HepG2 (cell line): ENCODE data around the gene DNAJC5. TPM values are rescaled to one million over a fixed set of nuclear protein-coding genes. Genes with fewer than 3 reads are reported as not detected.

Source experiments
- ATRX ChIP-seq: sonication (generic); formaldehyde crosslinking; IDR thresholded peaks from 2 replicates; pipeline ENCODE4 v1.4.0; 2020; ENCODE audit warnings: missing genetic modification reagents, borderline replicate concordance
- CCAR2 ChIP-seq: fragments of 200-400 bp; formaldehyde crosslinking; optimal IDR thresholded peaks from 2 replicates; pipeline ENCODE3; 2018; ENCODE audit warnings: low read depth, mild to moderate bottlenecking, low read length, moderate library complexity
- EP300 ChIP-seq, 3 experiments: sonication (generic) in 1 of 3; formaldehyde crosslinking in 1 of 3; IDR thresholded peaks; 2 replicates each; pipeline versions ENCODE4 v1.5.1 to v1.6.1; 2011 to 2020; ENCODE audit warnings: low read depth in 2 of 3, low read length in 2 of 3, borderline replicate concordance in 1 of 3, improper control_type of control experiment in 1 of 3, mild to moderate bottlenecking in 1 of 3, missing genetic modification reagents in 1 of 3, moderate library complexity in 1 of 3
- FIP1L1 ChIP-seq: fragments of 200-400 bp; formaldehyde crosslinking; IDR thresholded peaks from 2 replicates; pipeline ENCODE4 v1.6.1; 2018; ENCODE audit warnings: low read depth, mild to moderate bottlenecking, low read length, moderate library complexity, borderline replicate concordance; ENCODE audit not compliant: insufficient read depth
- GFI1 ChIP-seq: sonication (generic); formaldehyde crosslinking; IDR thresholded peaks from 2 replicates; pipeline ENCODE4 v1.5.0; 2020; ENCODE audit warnings: missing genetic modification reagents, mild to moderate bottlenecking, borderline replicate concordance
- JDP2 ChIP-seq: sonication (generic); formaldehyde crosslinking; IDR thresholded peaks from 2 replicates; pipeline ENCODE4 v1.8.1; 2022; ENCODE audit warnings: missing genetic modification reagents, borderline replicate concordance
- KDM1A ChIP-seq: IDR thresholded peaks from 2 replicates; pipeline ENCODE4 v1.6.1; 2016; ENCODE audit warnings: missing compliant biosample characterization
- KDM2A ChIP-seq: sonication (generic); formaldehyde crosslinking; IDR thresholded peaks from 2 replicates; pipeline ENCODE4 v1.4.0; 2020; ENCODE audit warnings: low read depth, missing genetic modification reagents, borderline replicate concordance
- KDM6A ChIP-seq: IDR thresholded peaks from 2 replicates; pipeline ENCODE4 v1.6.1; 2016; ENCODE audit warnings: low read depth
- MTF1 ChIP-seq: sonication (generic); formaldehyde crosslinking; IDR thresholded peaks from 2 replicates; pipeline ENCODE4 v1.5.0; 2020; ENCODE audit warnings: missing genetic modification reagents
- NFYB ChIP-seq: sonication (generic); formaldehyde crosslinking; IDR thresholded peaks from 2 replicates; pipeline ENCODE4 v1.4.0; 2020; ENCODE audit warnings: missing genetic modification reagents
- PRDM10 ChIP-seq: sonication (generic); formaldehyde crosslinking; IDR thresholded peaks from 2 replicates; pipeline ENCODE4 v1.4.0; 2020; ENCODE audit warnings: low read depth, missing genetic modification reagents
- PRDM4 ChIP-seq: sonication (generic); formaldehyde crosslinking; IDR thresholded peaks from 2 replicates; pipeline ENCODE4 v1.9.0; 2021; ENCODE audit warnings: missing genetic modification reagents, borderline replicate concordance
- RFX3 ChIP-seq: IDR thresholded peaks from 2 replicates; pipeline ENCODE4 v1.6.1; 2016; ENCODE audit warnings: missing biosample characterization, missing genetic modification reagents
- TFDP1 ChIP-seq: IDR thresholded peaks from 2 replicates; pipeline ENCODE4 v1.6.1; 2016; ENCODE audit warnings: missing compliant biosample characterization, missing genetic modification reagents, borderline replicate concordance
- ZNF746 ChIP-seq: sonication (generic); formaldehyde crosslinking; IDR thresholded peaks from 2 replicates; pipeline ENCODE4 v1.8.0; 2022; ENCODE audit warnings: mild to moderate bottlenecking, missing genetic modification reagents
- ZZZ3 ChIP-seq: sonication (generic); formaldehyde crosslinking; IDR thresholded peaks from 2 replicates; pipeline ENCODE4 v1.4.0; 2020; ENCODE audit warnings: missing genetic modification reagents, mild to moderate bottlenecking, borderline replicate concordance
- polyA plus RNA-seq, 8 experiments: library from polyadenylated mRNA; depleted of rRNA in 3 of 8; stranded (reverse) in 7 of 8; unstranded in 1 of 8; fragments of >200 nt; fragmentation: Illumina TruSeq in 4 of 8; extraction: Trizol in 4 of 8; gene quantifications; 2 replicates each; pipeline versions ENCODE4 v1.2.1 to v1.2.3, GENCODE V29; 2011 to 2016; ENCODE audit warnings: low read depth in 4 of 8, missing spikeins in 1 of 8, mixed read lengths in 1 of 8; ENCODE audit not compliant: insufficient read depth in 1 of 8
- total RNA-seq, 5 experiments: library from RNA; depleted of rRNA; stranded (reverse); fragments of >200 nt; fragmentation: Illumina TruSeq; extraction: Trizol; gene quantifications; 2 replicates each; pipeline ENCODE4 v1.2.3, GENCODE V29; 2016; ENCODE audit warnings: low read depth in 1 of 5
- TF ChIP-seq, protein P1 (sequence below): sonication (generic); formaldehyde crosslinking; IDR thresholded peaks from 2 replicates; pipeline ENCODE4 v1.9.0; 2021; ENCODE audit warnings: missing genetic modification reagents, mild to moderate bottlenecking, borderline replicate concordance

DNAJC5 gene
- total and polyA plus RNA-seq, 2 of the 13 experiments (the other 11 are each of a cell fraction or from before 2014, with no cell fraction given): 42.8 to 64.5 TPM

- TF ChIP-seq ZZZ3 (CRISPR knock-in tag): 0 out of 2 replicates have a peak, but pooled peaks have one; percentile 39
- TF ChIP-seq TFDP1 (CRISPR knock-in tag): peak; percentile 15; the same call in 1 of the 2 replicates
- TF ChIP-seq PRDM4: no peak
- no peak for TF ChIP-seq RFX3
- no peak for TF ChIP-seq KDM1A (CRISPR knock-in tag)
- 0 out of 2 replicates have a peak, but pooled peaks have one; percentile 45 for TF ChIP-seq ZNF746 (CRISPR knock-in tag)
- TF ChIP-seq JDP2 (CRISPR knock-in tag): no peak
- TF ChIP-seq MTF1 (CRISPR knock-in tag): no peak
- peak; percentile 4; the same call in 1 of the 2 replicates for TF ChIP-seq GFI1
- TF ChIP-seq CCAR2: no peak
- TF ChIP-seq NFYB: no peak
- TF ChIP-seq KDM6A (CRISPR knock-in tag): peak; percentile 66; the same call in 1 of the 2 replicates
- no peak for TF ChIP-seq ATRX (CRISPR knock-in tag)
- TF ChIP-seq FIP1L1: no peak
- peak; percentile 24; the same call in 1 of the 2 replicates for TF ChIP-seq KDM2A (CRISPR knock-in tag)
- TF ChIP-seq, protein P1, sequence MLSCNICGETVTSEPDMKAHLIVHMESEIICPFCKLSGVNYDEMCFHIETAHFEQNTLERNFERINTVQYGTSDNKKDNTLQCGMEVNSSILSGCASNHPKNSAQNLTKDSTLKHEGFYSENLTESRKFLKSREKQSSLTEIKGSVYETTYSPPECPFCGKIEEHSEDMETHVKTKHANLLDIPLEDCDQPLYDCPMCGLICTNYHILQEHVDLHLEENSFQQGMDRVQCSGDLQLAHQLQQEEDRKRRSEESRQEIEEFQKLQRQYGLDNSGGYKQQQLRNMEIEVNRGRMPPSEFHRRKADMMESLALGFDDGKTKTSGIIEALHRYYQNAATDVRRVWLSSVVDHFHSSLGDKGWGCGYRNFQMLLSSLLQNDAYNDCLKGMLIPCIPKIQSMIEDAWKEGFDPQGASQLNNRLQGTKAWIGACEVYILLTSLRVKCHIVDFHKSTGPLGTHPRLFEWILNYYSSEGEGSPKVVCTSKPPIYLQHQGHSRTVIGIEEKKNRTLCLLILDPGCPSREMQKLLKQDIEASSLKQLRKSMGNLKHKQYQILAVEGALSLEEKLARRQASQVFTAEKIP (CRISPR knock-in tag): no peak
- peak; percentile 3; the same call in 1 of the 2 replicates for TF ChIP-seq PRDM10
- peak in 1 of 2 experiments; percentile 59; a peak in 1 of 4 replicates for TF ChIP-seq EP300 (IDR thresholded peaks at IDR 0.05; ENCODE audit: low read depth in 2 of 2, low read length in 2 of 2)
- no peak for TF ChIP-seq EP300 (CRISPR knock-in tag; IDR thresholded peaks at IDR 0.05; ENCODE audit: borderline replicate concordance)
Measured at GRCh38 chr20:63846128-63846771, 48.7 kb upstream of the DNAJC5 start (continued).
